Coronary artery (tissue), 2 donors: ENCODE results near the gene ANGPT4.
A peak's percentile ranks its signal among the peaks of the same experiment; 100 is the strongest.

Experiments used
- DNase-seq: peaks from one replicate; pipeline ENCODE4 v3.0.0-alpha.2; 2017; ENCODE audit warnings: low spot score
- H3K27ac ChIP-seq, 2 donors: fragments of 200-600 bp; sonication (generic); one replicate each; pipeline ENCODE4 v1.5.1; 2016 to 2019
- H3K4me3 ChIP-seq: fragments of 200-600 bp; sonication (generic); 2 replicates; pipeline ENCODE4 v1.5.1; 2016; ENCODE audit warnings: mild to moderate bottlenecking, moderate library complexity
- CTCF ChIP-seq: fragments of 200-600 bp; sonication (generic); IDR thresholded peaks from one replicate; pipeline ENCODE4 v1.5.1; 2019; ENCODE audit warnings: antibody characterized with exemption

The ANGPT4 gene

GRCh38 chr20:944148-944547 lies 28.0 kb upstream of the ANGPT4 start:
- Histone ChIP-seq H3K27ac (no peak overlapping the region), H3K4me3 (no peak overlapping the region)
- DNase-seq = peak; percentile 16
- no peak for TF ChIP-seq CTCF

GRCh38 chr20:942611-943010 lies 26.5 kb upstream of the ANGPT4 start:
- no peak overlapping the region for H3K4me3 ChIP-seq
- peak; percentile 63 for DNase-seq

GRCh38 chr20:940926-941325 lies 24.8 kb upstream of the ANGPT4 start:
- Histone ChIP-seq H3K27ac (no peak overlapping the region), H3K4me3 (no peak overlapping the region)
- peak; percentile 19 for DNase-seq
- TF ChIP-seq CTCF = no peak

More at GRCh38 chr20:942611-943010, 26.5 kb upstream of the ANGPT4 start:
- no peak overlapping the region for H3K27ac ChIP-seq
- TF ChIP-seq CTCF = no peak

- Histone ChIP-seq H3K27ac (no peak overlapping the region), H3K4me3 (no peak overlapping the region)
- no peak for TF ChIP-seq CTCF
- DNase-seq = peak; percentile 40
These were observed 23.5 kb upstream of the ANGPT4 start for GRCh38 chr20:939606-940005.

GRCh38 chr20:934186-934840 lies 18.2 kb upstream of the ANGPT4 start:
- TF ChIP-seq CTCF = no peak
- Histone ChIP-seq H3K4me3 (no peak overlapping the region), H3K27ac (no peak overlapping the region)
- DNase-seq = peak; percentile 66

- no peak for DNase-seq
- Histone ChIP-seq H3K4me3 (no peak overlapping the region), H3K27ac (no peak overlapping the region)
- TF ChIP-seq CTCF = no peak
These were observed 16.9 kb upstream of the ANGPT4 start for GRCh38 chr20:933029-933428.

GRCh38 chr20:931401-931800 lies 15.3 kb upstream of the ANGPT4 start:
- DNase-seq = no peak
- no peak overlapping the region for H3K27ac ChIP-seq
- no peak overlapping the region for H3K4me3 ChIP-seq
- TF ChIP-seq CTCF = no peak
